GM21526 (cell line): Measurements from ENCODE around the gene LHFPL3.
A peak's percentile ranks its signal among the peaks of the same experiment; 100 is the strongest.
"Not testable (repeated sequence)": the region's sequence is repeated elsewhere in the genome, so short reads cannot be mapped to it uniquely, and the experiment has no call there.

Experiments
- ATAC-seq: cut with Tn5 transposase; IDR thresholded peaks from one replicate; pipeline ENCODE4 v1.9.1; 2021; ENCODE audit warnings: moderate library complexity; ENCODE audit not compliant: unreplicated experiment, low FRiP score

LHFPL3 gene

DNA sequence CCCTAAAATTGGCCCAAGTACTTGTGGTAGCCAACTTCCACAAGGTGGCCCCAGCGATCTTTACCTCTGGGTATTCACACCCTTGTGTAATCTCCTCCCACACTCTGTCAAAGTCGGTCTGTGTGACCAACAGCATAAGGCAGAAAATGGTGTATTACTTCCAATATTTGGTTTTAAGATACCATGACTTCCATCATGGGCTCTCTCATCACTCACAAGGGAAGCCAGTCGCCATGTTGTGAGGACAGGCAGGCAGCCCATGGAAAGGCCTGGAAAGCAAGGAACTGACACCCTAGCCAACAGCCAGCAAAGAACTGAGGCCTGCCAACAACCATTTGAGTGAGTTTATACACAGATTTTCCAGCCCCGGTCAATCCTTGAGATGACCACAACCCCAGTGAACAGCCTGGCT is 594.6 kb downstream of the LHFPL3 start:
- peak; percentile 96 for ATAC-seq

DNA sequence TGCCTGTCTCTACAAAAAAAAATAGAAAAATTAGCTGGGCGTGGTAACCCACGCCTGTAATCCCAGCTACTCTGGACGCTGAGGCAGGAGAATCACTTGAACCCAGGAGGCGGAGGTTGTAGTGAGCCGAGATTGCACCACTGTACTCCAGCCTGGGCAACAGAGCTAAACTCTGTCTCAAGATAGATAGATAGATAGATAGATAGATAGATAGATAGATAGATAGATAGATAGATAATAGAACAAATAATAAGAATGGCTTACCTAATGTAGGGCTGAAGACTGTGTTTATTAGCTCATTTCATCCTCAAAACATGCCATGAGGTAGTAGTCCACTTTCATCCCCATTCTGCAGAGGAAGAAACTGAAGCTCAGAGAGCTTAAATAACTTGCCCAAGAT is 597.8 kb downstream of the LHFPL3 start:
- not testable (repeated sequence) for ATAC-seq

DNA sequence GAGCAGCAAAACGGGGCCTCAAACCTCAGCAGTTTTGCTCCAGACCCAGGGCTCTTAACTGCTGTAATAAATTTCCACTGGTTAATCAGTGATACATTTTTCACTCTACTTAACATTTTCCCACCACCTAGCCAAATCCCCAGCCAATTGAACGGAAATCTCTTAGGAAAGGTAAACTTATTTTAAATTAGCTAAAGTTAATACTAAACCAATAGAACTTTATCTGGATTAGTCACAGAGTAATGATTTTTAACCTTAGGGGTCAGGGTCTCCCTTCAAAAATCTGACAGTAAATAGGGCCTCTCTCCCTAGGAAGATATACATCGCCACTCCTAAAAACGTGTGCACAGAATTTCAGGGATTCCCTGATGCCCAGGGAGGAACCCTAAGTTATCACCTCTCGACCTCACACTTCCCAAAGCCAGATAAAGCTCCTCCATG is 598.2 kb downstream of the LHFPL3 start:
- no peak for ATAC-seq

DNA sequence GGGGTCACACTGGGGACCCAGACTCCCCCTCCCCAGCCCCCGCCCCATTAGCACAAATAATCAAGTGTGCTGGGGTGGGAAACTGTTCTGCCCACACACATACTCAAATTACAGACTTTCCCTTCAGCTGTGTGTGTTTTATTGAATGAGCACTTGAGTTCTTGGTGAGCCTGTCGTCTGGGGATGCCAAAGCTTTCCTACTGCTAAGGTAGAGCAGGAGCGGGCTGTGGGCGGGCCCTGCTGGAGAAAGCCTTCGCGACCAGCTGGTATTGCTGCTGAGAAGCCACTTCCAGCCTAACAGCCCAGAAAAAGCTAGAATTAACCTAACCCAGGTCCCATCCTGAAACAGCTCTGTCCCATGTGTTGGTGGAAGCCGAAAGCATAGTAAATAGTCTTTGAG is 598.7 kb downstream of the LHFPL3 start:
- ATAC-seq: no peak

DNA sequence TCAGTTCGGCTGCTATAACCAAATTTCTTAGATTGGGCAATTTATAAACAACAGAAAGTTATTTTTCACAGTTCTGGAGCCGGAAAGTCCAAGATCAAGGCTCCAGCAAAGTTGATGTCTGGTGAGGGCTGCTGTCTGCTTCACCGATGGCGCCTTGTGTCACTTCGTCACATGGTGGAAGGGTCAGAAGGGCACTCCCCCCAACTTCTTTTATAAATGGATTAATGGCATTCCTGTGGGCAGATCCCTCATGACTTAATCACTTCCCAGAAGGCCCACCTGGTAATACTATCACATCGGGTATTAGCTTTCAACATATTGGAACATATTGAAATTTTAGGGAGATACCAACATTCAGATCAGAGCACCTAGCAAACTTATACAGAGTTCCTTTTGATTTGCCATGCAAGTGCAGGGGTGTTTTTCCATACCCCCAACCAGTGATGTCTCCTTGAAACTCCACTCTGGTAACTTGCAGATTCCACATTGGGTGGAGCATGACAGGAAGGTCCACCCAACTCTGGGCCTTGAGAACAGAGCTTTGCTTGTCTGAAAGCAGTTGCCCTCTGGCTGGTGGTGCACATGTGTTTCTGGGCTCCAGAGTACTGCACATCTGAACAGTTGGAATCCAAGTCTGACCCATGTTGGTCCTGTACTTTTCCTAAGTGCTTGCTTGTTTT is 600.5 kb downstream of the LHFPL3 start:
- no peak for ATAC-seq

DNA sequence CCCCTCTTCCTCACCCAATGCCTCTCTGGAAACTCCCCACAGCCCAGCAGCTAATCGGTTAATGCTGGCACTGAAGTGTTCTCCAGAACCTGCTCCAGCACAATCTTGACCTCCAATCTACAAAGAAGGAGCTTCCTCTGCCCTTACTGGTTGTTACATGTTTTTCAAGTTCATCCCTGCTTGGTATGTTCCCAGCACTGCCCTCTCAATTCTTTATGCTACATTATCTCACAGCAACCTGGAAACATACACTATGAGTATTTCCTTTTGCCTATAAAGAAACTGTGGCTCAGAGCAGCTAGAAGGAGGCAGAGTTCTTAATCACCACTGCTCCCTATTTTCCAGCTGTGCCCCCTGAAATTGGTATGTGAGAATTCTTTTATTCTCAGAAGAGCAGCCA is 601.5 kb downstream of the LHFPL3 start:
- ATAC-seq: no peak

DNA sequence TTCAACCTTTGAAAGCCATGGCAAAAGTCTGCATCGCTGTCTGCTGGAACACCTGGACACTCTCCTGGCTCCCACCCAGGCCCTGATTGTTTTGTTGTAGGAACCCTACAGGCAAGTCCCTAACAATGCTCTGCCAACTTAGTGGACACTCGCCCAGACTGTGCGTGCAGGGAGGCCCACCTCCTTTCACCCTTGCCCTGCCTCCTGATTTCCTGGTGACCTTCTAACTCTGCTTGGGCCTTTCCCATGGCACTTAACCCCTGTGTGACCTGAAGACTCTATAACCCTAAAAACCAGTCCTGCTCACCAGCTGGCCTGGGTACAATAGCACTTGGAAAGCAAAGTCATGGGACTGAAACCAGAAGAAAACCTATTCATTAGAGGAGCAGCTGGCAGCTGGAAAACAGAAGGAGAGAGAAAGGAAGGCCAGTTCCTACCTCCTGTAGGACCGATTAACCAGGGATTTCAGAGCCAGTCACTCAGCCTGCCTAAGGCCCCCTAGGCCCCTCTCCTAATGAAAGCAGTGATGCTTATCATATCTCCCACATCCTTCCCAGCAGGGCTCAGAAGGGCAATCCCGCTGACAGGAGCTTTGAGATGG is 602.9 kb downstream of the LHFPL3 start:
- no peak for ATAC-seq

DNA sequence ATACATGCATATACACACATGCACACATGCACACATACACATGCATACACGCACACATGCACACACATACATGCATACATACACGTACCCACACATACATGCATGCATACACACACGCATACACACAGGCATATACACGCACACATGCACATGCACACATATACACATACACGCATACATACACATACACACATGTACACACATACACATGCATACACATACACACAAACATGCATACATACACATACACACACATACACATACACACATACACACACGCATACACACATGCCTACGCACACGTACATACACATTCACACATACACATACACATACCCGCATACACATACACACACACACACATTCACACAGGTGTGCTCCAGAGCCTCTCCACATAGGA is 604.6 kb downstream of the LHFPL3 start:
- ATAC-seq: no peak

DNA sequence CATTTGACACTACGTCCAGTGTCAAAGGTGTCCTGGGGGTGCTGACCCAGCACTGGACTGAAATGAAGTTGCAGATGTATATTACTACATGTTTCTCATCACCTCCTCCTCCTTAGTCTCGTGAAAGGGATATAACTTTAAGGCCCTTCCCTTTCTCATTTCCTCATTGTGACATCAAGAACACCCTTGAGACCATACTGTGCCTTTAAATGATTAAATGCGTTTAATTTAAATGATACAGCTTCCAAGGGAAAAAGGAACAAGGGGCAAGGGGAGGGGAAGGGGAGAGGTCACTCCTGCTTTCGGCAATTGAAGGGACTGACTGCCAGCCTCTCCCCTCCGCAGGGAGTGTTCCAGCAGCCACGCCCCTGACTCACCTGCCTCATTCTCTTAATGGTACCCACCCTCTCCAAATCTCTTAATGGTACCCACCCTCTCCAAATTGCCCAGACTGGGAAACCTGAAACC is 605.2 kb downstream of the LHFPL3 start:
- no peak for ATAC-seq

DNA sequence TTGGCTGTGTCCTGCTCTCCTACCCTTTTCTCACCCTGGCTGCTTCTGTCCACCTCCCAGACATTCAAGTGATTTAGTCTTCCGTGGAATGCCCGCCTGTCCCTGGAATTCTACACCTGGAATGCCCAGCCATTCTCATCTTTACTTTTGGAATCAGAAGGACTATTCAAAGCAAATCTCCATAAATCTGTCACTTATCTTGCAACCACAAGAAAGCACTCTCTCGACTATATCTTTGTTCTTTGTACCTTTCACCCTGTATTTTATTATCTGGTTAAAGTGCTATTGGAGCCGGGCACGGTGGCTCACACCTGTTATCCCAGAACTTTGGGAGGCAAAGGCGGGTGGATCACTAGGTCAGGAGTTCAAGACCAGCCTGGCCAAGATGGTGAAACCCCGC is 606.3 kb downstream of the LHFPL3 start:
- no peak for ATAC-seq

DNA sequence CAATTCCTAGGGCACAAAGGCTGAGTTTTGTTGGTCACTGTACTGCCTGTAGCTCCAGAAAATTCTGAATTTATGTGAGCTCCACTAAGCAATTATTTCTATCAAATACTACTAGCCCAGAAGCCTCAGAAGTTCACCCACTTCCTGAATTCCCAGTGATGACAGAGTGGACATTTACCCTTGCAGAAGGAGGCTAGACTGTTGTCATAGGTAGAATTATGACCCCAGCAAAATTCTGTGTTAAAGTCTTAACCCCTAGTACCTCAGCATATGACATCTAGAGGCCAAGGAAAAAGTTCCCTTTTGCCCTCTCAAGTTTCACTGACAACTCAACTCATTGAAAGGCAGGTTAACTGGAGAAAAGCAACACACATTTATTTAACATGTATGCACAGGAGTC is 606.9 kb downstream of the LHFPL3 start:
- no peak for ATAC-seq

DNA sequence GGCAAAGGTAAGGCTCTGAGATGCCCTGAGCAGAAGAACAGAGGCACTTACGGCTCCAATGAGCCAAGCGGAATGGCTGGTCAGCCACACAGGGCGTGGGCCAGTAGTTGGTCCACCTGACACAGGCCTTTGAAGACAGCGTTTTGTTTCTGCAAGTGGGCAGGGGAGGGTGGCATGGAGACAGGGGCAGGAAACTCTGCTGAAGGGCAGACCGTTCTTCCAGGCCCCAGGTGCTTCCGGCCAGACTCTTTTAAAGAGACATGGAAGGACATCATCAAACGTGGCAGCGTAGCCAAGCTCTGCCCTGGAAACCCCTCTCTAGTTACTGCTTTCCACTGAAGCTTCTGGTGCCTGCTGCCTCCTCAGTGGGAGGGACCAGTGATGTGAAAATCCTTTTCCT is 608.1 kb downstream of the LHFPL3 start:
- no peak for ATAC-seq

DNA sequence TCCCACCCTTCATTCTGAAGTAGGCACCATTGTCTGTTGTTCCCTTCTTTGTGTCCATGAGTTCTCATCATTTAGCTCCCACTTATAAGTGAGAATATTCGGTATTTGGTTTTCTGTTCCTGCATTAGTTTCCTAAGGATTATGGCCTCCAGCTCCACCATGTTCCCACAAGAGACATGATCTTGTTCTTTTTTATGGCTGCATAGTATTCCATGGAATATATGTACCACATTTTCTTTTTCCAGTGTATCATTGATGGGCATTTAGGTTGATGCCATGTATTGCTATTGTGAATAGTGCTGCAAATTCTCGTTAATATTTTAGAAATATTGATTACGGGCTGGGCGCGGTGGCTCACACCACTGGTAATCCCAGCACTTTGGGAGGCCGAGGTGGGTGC is 609.1 kb downstream of the LHFPL3 start:
- not testable (repeated sequence) for ATAC-seq

DNA sequence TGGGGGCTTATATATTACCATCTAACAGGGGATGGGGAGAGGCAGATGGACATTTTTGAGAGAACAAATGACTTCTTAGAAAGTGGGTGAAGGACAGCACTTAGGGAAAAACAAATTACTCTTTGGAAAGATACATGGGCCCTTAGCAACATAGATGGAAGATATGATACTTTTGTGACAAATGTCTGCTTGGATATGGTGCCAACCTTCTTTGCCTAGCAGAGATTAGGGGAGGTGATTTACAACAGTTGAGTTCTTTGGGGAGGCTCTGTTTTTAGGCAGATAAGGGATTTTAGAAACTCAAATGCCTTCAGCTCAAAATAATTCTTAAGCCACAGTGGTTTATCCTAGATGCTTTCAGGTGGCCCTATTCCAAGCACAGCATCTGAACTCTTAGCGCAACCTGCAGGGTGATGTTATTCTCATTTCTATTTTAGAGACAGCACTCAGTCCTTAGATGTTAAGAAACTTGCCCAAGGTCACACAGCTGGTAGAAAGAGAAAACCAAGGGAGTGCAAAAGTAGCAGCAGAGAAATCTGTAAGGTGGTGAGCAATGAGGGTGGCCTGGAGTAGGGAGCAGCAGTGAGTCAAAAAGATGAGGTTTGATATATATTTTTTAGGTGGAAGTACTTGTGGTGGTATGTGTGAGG is 610.5 kb downstream of the LHFPL3 start:
- no peak for ATAC-seq

DNA sequence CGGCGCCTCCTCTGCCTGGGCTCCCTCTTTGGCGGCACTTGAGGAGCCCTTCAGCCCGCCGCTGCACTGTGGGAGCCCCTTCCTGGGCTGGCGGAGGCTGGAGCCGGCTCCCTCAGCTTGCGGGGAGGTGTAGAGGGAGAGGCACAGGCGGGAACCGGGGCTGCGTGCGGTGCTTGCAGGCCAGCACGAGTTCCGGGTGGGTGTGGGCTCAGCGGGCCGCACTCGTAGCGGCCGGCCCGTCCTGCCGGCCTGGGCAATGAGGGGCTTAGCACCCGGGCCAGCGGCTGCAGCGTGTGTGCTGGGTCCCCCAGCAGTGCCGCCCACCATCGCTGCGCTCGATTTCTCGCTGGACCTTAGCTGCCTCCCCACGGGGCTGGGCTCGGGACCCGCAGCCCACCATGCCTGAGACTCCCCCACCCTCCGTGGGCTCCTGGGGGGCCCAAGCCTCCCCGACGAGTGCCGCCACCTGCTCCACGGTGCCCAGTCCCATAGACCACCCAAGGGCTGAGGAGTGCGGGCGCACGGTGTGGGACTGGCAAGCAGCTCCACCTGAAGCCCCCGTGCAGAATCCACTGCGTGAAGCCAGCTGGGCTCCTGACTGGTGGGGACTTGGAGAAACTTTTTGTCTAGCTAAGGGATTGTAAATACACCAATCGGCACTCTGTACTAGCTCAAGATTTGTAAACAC is 611.8 kb downstream of the LHFPL3 start:
- ATAC-seq: no peak

DNA sequence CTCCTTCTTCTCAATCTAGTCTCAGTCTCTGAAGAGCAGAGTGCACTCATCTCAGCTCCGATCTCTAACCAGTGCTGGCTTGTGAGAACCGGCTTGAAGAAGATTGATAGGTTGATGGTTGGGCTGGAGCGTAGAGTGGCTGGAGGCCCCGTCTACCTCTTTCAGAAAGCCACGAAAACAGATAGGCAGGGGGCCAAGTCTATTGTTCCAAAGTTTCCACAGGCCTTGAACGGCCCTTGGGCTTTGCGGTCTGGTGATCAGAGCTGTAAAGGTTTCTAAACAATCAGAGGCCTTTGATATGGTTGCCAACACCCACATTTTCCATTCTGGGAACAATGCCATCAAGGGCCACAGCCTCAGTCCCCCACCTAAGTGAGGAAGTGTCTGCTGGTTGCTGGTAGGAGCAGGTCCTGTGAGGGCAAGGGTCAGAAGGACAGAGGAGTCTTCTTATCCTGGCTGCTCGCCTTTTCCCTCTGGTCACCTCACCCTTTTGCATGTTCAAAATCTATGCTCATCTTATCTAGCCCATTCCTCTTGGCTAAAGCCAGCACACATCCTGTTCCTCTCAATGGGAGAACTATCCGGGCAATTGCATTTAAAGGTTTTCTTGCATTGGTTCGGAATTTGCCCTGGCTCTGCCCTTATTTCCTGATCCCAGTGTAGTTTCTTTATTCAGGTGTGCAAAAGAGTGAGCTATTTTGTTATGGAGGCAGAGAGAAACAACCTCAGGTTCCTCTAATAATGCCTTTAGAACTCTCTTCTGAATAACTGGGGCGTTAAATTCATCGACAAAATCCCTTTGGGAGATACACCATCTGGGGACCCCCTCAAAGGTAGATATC is 615.3 kb downstream of the LHFPL3 start:
- peak; percentile 25 for ATAC-seq

DNA sequence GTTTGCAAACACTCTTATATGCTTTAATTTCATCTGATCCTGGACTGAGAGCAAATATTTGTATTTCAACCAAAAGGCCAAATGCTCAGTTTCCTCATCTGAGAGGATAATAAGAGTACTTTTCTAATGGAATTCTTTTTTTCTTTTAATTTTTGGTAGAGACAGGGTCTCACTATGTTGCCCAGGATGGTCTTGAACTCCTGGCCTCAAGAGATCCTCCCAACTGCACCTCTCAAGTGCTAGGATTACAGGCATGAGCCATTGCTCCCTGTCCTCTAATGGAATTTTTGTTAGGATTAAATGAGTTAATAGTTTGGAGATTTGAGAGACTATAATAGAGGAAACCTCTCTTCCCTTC is 617.2 kb downstream of the LHFPL3 start:
- no peak for ATAC-seq

DNA sequence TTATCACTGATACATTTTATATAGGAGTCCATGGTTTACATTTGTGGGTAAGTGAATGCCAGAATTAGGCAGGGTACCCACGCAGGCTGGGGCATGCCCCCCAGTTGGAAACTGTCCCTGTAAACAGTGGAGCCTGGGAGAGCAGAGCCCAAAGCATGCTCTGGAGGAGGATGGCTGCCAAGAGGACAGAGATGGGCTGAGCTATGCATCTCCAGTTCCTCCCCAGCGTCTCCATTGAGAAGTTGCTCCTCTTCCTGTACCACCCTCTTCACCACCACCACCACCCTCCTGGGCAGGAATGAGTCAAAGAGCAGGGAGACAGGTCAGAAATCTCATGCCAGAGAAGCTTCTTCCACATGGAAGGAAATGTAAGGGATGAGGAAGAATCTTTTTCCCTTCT is 617.9 kb downstream of the LHFPL3 start:
- ATAC-seq: no peak

DNA sequence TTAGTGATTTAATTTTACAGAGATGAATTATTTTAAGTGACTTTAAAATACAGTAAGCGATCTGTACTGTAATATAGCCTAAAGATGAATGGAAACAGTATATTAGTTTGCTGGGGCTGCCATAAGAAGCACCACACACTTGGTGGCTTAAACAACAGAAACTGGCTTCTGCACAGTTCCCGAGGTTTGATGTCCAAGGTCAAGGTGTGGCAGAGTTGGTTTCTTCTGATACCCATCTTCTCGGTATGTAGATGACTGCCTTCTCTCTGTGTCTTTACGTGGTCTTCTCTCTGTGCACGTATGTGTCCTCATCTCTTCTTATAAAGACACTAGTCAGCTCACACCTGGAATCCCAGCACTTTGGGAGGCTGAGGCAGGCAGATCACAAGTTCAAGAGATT is 621.6 kb downstream of the LHFPL3 start:
- ATAC-seq: no peak

DNA sequence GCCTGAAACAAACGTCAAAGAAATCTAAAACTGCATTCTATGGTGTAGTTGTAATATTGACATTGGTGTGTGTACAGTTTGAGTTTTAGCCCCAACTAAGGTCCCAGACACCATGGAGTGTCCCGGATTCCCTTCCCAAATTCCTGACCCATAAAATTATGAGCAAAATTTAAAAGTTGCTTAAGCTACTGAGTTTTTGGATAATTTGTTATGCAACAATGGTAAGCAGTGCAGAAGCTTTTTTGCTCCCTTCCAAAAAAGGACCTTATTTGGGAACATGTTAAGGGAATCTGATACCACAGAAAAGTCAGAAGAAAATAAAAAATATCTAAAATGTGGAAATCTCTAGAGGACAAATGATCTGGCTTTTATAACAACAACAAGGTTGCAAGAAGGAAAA is 622.4 kb downstream of the LHFPL3 start:
- ATAC-seq: no peak

DNA sequence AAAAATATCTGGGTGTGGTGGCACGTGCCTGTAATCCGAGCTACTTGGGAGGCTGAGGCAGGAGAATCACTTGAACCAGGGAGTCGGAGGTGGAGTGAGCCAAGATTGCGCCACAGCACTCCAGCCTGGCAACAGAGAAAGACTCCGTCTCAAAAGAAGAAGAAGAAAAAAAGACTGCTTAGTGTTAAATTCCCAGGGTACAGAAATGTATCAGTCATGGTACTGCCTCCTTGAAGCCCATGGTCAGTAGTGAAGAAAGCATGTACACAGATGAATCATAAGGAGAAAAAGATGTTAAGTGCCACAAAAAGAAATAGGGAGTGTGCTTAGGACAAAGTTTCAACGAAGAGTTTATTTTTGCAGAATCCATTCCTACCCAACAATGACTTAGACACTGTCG is 623.1 kb downstream of the LHFPL3 start:
- ATAC-seq: no peak
